Bronchial epithelial cell (primary cell): ENCODE results near the gene SYT13. TPM values are rescaled to one million over a fixed set of nuclear protein-coding genes. Genes with fewer than 3 reads are reported as not detected.

ENCODE experiments used
- DNase-seq: peaks from one replicate; pipeline ENCODE4 v3.0.0-alpha.2; 2010; ENCODE audit warnings: low read depth
- FAIRE-seq: peaks from 2 replicates; lab custom pipeline; 2011; peaks lifted over from hg19 to GRCh38; lab: Jason Lieb, UNC
- H3K27me3 ChIP-seq: 2 replicates; pipeline ENCODE4 v1.5.1; 2011; ENCODE audit warnings: low read length; ENCODE audit not compliant: control insufficient read depth, insufficient read depth
- H3K36me3 ChIP-seq: 2 replicates; pipeline ENCODE4 v1.5.1; 2011; ENCODE audit warnings: low read length; ENCODE audit not compliant: control insufficient read depth, insufficient read depth
- H3K4me3 ChIP-seq: 2 replicates; pipeline ENCODE4 v1.5.1; 2011; ENCODE audit warnings: mild to moderate bottlenecking, low read depth, low read length, control low read depth
- total RNA-seq: library from RNA; depleted of rRNA; stranded (reverse); fragments of >200 nt; gene quantifications from 2 replicates; pipeline ENCODE4 v1.2.1, GENCODE V29; 2014
- TF ChIP-seq, protein P1 (sequence below): IDR thresholded peaks from 2 replicates; pipeline ENCODE4 v1.5.1; 2011; ENCODE audit warnings: mild to moderate bottlenecking, moderate library complexity, low read length, control low read depth, inconsistent platforms; ENCODE audit not compliant: insufficient read depth, severe bottlenecking

SYT13 gene
- total RNA-seq, 1 donor from 2014 or later = not detected

- peaks cover 4% of the 10 kb centered on the region for H3K36me3 ChIP-seq
- TF ChIP-seq, protein P1, sequence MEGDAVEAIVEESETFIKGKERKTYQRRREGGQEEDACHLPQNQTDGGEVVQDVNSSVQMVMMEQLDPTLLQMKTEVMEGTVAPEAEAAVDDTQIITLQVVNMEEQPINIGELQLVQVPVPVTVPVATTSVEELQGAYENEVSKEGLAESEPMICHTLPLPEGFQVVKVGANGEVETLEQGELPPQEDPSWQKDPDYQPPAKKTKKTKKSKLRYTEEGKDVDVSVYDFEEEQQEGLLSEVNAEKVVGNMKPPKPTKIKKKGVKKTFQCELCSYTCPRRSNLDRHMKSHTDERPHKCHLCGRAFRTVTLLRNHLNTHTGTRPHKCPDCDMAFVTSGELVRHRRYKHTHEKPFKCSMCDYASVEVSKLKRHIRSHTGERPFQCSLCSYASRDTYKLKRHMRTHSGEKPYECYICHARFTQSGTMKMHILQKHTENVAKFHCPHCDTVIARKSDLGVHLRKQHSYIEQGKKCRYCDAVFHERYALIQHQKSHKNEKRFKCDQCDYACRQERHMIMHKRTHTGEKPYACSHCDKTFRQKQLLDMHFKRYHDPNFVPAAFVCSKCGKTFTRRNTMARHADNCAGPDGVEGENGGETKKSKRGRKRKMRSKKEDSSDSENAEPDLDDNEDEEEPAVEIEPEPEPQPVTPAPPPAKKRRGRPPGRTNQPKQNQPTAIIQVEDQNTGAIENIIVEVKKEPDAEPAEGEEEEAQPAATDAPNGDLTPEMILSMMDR = no peak
- no peak for FAIRE-seq
- DNase-seq = no peak
- no peaks in the 10 kb centered on the region for H3K27me3 ChIP-seq
- H3K4me3 ChIP-seq = no peak overlapping the region
These were observed 70.9 kb downstream of the SYT13 start for GRCh38 chr11:45215098-45215865.

DNA sequence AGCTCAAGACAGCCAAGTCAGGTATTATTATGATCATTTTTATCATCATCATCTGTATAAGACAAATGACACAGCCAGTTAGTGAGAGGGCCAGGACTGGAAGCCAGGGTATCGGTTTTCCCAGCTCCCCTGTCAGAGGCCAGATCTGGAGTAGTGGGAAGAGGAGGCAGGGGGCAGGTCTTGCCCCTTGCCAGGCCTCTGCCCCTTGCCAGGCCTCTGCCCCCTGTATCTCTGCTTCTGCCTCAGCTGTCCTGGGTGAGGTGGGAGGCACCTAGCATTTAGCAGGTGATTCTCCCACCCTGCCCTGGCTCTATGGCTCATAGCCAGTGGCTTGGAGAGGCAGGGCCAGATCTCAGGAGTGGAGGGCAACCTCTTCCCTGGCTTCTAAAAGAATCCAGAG is 72.4 kb downstream of the SYT13 start:
- DNase-seq (no peak), FAIRE-seq (no peak)
- peaks cover 7% of the 10 kb centered on the region for H3K36me3 ChIP-seq
- no peak overlapping the region for H3K4me3 ChIP-seq
- H3K27me3 ChIP-seq = no peaks in the 10 kb centered on the region
- TF ChIP-seq, protein P1 = no peak

- DNase-seq = no peak
- no peak for FAIRE-seq
- Histone ChIP-seq H3K27me3 (no peaks in the 10 kb centered on the region), H3K36me3 (peaks cover 7% of the 10 kb centered on the region), H3K4me3 (no peak overlapping the region)
- TF ChIP-seq, protein P1 = no peak
These were observed 72.8 kb downstream of the SYT13 start for GRCh38 chr11:45213316-45213665.

GRCh38 chr11:45212566-45213315 is 73.4 kb downstream of the SYT13 start:
- TF ChIP-seq, protein P1 = no peak
- Histone ChIP-seq H3K36me3 (peaks cover 7% of the 10 kb centered on the region), H3K4me3 (no peak overlapping the region), H3K27me3 (no peaks in the 10 kb centered on the region)
- DNase-seq (no peak), FAIRE-seq (no peak)

DNA sequence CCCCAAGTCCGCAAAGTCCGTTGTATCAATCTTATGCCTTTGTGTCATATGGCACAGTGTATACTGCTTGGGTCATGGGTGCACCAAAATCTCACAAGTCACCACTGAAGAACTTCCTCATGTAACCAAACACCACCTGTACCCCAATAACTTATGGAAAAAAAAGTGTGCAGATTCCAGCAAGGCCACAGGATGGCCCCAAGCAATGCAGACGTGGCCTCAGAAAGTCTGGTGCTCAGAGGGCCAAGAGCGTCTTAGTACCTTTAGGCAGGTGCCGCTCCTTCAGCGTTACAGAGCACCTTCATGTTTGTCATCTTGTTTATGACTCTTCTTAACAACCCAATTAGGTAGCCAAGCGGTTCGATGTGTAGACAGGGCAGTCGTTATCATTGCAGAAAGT is 74.4 kb downstream of the SYT13 start:
- no peak for DNase-seq
- TF ChIP-seq, protein P1 = no peak
- Histone ChIP-seq H3K4me3 (no peak overlapping the region), H3K27me3 (no peaks in the 10 kb centered on the region), H3K36me3 (peaks cover 7% of the 10 kb centered on the region)
- no peak for FAIRE-seq
